SK-N-MC (cell line): ENCODE results near the gene NEK6.

Source experiments
- DNase-seq: peaks from one replicate; pipeline ENCODE4 v3.0.0-alpha.2; 2011; ENCODE audit warnings: low read depth, low spot score
- H3K27ac ChIP-seq: fragments of 200-600 bp; sonication (generic); 2 replicates; pipeline ENCODE4 v1.5.1; 2016; ENCODE audit warnings: mixed run types
- H3K36me3 ChIP-seq: fragments of 200-600 bp; sonication (generic); 2 replicates; pipeline ENCODE4 v1.6.1; 2017; ENCODE audit warnings: antibody characterized with exemption, low read length, mixed read lengths; ENCODE audit not compliant: insufficient read depth
- H3K4me3 ChIP-seq: fragments of 200-600 bp; sonication (generic); 2 replicates; pipeline ENCODE4 v1.5.1; 2016
- H3K9ac ChIP-seq: fragments of 200-600 bp; sonication (generic); 2 replicates; pipeline ENCODE4 v1.8.0; 2017; ENCODE audit warnings: mixed run types, mixed read lengths; ENCODE audit not compliant: insufficient read length
- H3K9me3 ChIP-seq: fragments of 200-600 bp; sonication (generic); 2 replicates; pipeline ENCODE4 v1.6.1; 2017; ENCODE audit warnings: low read depth, mild to moderate bottlenecking, antibody characterized with exemption, low read length, moderate library complexity, mixed read lengths
- EZH2 ChIP-seq: fragments of 200-600 bp; sonication (generic); IDR thresholded peaks from one replicate; pipeline ENCODE4 v1.6.1; 2017; ENCODE audit warnings: antibody characterized with exemption
- FOXP2 ChIP-seq: optimal IDR thresholded peaks from 2 replicates; pipeline ENCODE3; 2011; ENCODE audit warnings: mild to moderate bottlenecking, moderate library complexity; ENCODE audit not compliant: insufficient read depth; ENCODE audit errors: extremely low read length, control extremely low read depth
- POLR2AphosphoS5 ChIP-seq: IDR thresholded peaks from 2 replicates; pipeline ENCODE4 v1.6.1; 2012; ENCODE audit warnings: mild to moderate bottlenecking, low read depth, low read length, borderline replicate concordance

The NEK6 gene

DNA sequence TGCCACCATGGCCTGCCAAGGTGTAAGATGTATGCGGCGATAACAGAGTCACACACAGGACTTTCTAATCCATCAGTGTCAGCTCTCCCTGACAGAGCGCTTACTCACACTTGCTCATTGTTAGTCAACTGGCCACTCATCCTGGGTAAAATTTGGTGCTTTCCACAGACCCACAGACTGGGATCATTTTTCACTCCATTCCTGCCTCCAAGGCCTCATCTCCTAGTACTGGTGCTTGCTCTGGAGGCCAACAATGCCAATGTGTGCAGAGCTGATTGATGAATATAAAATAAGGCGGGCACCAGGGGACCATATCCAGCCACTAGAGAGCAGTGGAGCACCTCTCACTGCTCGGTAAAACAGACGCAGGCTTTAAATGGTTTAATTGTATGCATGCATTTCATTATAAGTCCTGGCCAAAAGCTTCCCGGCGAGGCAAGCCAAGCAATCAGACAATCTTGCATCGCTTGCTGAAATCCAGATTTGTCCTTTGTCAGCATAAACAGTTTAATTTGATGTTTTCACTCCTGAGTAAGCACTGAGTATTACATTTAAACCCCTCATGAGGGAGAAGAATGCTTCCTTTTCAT lies 135.2 kb downstream of the NEK6 start:
- Histone ChIP-seq H3K36me3 (peaks cover 29% of the 10 kb centered on the region), H3K9ac (peak overlapping the region; percentile 65), H3K9me3 (no peaks in the 10 kb centered on the region), H3K4me3 (peak overlapping the region; percentile 65), H3K27ac (peak overlapping the region; percentile 95)
- no peak; the same call in 1 of the 2 replicates for TF ChIP-seq POLR2AphosphoS5
- no peak for TF ChIP-seq EZH2
- no peak for TF ChIP-seq FOXP2
- peak; percentile 61 for DNase-seq

DNA sequence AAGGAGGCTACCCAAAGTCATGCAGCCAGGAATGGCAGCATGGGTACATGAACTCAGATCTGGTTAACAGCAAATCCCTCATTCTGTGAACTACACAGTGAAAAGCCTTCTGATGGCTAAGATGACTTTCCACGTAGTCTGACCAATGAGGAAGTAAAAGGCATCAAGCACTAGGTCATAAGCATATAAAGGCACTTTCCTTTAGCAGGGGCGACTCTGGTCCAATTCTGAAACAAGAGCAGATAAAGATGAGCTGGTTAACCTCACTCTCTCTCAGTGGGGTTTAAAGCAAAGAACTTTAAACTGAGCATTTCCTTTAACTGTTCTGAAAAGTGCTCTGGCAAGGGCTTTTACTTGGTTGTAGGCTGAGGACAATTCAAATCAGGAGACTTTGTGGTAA lies 136.4 kb downstream of the NEK6 start:
- no peaks in the 10 kb centered on the region for H3K9me3 ChIP-seq

DNA sequence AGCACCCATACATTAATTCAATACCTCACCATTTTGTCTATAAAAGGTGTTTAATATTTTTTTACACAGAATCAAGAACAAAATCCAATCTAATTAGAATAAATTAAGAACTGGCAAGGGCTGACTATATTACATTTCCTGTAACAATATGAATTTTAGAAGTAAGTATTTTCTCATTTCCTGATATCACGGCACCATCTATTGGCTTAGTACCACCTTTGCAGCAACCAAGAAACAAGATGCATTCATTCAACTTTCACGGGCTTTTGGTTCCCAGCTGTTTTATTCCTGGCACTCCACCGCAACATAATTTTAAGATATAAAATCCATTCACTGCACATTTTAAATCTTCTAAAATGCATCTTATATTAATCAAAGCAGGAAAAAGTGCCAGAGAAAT lies 136.8 kb downstream of the NEK6 start:
- Histone ChIP-seq H3K36me3 (peaks cover 38% of the 10 kb centered on the region), H3K4me3 (no peak overlapping the region), H3K9me3 (no peaks in the 10 kb centered on the region), H3K9ac (peak overlapping the region; percentile 34), H3K27ac (peak overlapping the region; percentile 84)
- no peak for TF ChIP-seq POLR2AphosphoS5
- no peak for TF ChIP-seq FOXP2
- TF ChIP-seq EZH2 = no peak
- no peak for DNase-seq

More for the DNA sequence above, 136.4 kb downstream of the NEK6 start:
- Histone ChIP-seq H3K4me3 (no peak overlapping the region), H3K9ac (peak overlapping the region; percentile 9), H3K27ac (peak overlapping the region; percentile 84), H3K36me3 (peaks cover 34% of the 10 kb centered on the region)
- no peak for DNase-seq
- no peak for TF ChIP-seq FOXP2
- no peak for TF ChIP-seq POLR2AphosphoS5
- TF ChIP-seq EZH2 = no peak

DNA sequence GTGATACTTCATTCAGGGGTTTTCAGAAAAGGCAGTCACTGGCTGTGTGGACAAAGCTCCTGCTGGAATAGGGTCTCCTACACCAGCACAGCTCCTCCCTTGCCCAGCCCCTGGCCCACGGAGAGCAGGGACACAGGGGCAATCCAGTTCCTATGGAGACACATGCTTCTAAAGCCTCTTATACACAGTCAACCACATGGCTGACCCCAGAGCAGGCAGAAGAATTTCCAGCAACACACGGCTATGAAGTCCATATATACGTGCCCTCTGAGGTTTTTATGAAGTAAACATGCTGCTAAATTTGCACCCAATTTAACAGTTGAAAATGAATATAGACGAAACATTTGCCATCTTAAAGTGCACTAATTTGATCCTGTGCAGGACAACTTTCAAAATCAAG lies 138.1 kb downstream of the NEK6 start:
- peaks cover 47% of the 10 kb centered on the region for H3K36me3 ChIP-seq

DNA sequence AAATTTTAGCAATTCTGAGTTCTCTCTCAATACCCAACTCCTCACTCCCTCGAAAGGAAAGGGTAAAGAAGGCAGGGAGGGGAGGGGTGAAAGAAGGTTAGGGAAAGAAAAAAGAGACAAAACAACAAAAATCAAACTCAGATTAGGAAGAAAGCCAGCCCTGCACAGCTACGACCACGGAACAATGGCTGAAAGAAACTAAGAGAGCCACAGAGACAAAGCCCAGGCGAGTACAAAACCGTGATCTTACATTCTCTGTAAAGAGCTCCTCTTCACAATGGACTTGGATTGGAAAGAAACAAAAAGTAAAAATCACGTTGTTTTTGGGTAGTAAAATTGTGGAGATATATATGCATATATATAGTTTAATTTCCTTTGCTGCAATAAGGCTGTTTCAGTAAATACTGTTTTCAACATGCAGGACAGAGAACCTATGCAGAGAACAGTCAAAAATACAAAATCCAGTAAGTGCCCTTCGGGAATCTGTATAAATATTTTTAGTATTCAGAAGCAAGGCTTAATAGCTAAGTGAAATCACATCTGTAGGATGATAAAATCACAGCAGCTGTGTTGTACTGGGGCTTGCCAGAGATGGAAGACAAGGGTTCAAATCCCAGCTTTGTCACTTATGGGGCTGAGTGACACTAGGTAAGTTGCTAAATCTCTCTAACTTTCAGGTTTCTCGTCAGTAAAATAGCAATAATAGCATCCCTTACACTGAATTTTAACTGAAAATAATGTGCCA lies 140.6 kb downstream of the NEK6 start:
- Histone ChIP-seq H3K4me3 (no peak overlapping the region), H3K9me3 (no peaks in the 10 kb centered on the region), H3K36me3 (peaks cover 72% of the 10 kb centered on the region), H3K9ac (no peak overlapping the region), H3K27ac (peak overlapping the region; percentile 42; the same call in 1 of the 2 replicates)
- DNase-seq = no peak
- TF ChIP-seq EZH2 (no peak), POLR2AphosphoS5 (no peak)

More for the DNA sequence above, 138.1 kb downstream of the NEK6 start:
- no peak for DNase-seq
- TF ChIP-seq FOXP2 = no peak
- no peak for TF ChIP-seq POLR2AphosphoS5
- no peak for TF ChIP-seq EZH2
- no peaks in the 10 kb centered on the region for H3K9me3 ChIP-seq
- H3K27ac ChIP-seq = no peak overlapping the region
- no peak overlapping the region for H3K9ac ChIP-seq
- H3K4me3 ChIP-seq = no peak overlapping the region

DNA sequence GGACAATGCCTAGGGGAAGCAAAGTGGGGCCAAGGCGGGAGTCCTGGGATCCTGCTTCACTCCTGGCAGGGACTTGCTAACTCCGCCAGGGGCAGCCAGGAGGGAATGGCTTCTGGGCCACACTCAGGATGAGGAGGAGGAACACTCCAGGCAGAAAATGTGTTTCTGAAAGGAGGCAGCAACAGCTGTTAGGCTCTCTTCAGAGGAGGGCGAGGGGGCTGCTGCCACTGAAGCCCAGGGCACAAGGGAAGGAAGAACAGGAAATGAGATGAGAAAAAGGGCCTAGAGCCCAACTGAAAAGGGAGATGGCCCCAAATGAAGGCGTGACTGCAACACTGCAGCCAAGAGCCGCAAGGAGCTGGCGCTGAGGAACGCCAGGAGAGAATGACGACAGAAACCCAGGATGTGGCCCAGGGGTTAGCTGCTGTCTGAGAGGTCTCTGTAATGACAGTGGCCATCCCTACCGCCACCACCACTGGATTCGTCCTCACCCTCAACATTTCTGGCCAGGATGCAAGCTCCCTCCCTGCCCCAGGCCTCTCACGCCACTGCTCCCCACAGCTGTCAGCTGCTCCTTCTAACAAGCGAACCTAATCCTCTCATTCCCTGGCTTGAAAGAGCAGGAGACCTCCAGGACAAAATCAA lies 141.7 kb downstream of the NEK6 start:
- TF ChIP-seq FOXP2 = no peak
- TF ChIP-seq POLR2AphosphoS5 = no peak
- TF ChIP-seq EZH2 = no peak
- H3K4me3 ChIP-seq = no peak overlapping the region

DNA sequence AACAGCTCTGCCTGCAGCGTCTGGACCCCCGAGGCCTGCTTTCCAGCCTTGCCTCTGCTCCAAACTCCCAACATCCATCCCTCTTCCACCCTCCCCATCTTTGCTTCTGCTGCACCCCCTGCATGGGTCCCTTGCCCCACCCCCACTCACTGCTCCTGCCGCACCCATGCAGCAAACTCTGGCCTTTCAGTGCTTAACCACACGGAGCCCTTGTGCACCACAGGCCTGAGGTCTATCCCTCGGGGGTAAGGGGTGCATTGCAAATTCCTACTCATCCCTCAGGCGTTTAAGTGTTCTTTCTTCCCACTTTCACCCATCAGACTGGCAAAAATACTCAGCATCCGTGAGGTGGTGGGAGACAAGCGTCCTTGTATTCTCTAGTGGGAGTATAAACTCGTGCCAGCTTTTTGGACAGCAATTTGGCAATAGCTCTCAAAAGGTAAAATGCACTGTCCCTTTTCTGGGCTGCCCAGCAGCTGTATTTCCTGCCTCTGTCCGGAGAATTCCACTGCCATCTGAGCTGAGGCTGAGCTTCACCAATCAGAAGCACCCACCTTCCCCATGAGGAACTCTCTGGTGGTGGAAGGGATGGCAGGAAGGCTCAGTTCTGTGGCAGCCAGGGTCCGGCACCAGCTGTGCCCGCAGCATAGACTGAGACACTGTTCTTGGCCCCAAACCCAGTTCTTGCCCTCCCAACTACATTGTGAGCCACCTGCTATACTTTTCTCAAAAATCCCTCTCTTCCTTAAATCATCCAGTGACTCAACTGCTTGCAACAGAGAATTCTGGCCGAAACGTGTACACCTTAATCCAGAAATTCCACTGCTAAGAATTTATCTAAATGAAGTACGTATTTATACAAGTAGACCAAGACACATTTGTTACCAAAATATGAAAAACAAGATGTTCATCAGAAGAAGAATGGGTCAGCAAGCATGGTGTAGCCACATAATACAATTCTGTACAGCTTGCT lies 142.5 kb downstream of the NEK6 start:
- TF ChIP-seq POLR2AphosphoS5 (no peak), FOXP2 (no peak), EZH2 (no peak)
- Histone ChIP-seq H3K9me3 (no peaks in the 10 kb centered on the region), H3K36me3 (peaks cover 74% of the 10 kb centered on the region), H3K9ac (peak overlapping the region; percentile 33), H3K27ac (no peak overlapping the region), H3K4me3 (no peak overlapping the region)
- no peak for DNase-seq

More for the DNA sequence above, 141.7 kb downstream of the NEK6 start:
- Histone ChIP-seq H3K9ac (no peak overlapping the region), H3K27ac (no peak overlapping the region), H3K9me3 (no peaks in the 10 kb centered on the region), H3K36me3 (peaks cover 74% of the 10 kb centered on the region)
- DNase-seq = no peak
